Measurements from ENCODE around the gene AURKAIP1. TPM values are rescaled to one million over a fixed set of nuclear protein-coding genes. Genes with fewer than 3 reads are reported as not detected.

AURKAIP1 gene
- total and polyA plus RNA-seq, 9 of the 15 experiments (the other 6 are each of a cell fraction or from before 2014, with no cell fraction given) = 7.8 to 478 (median 92.0) TPM

DNA sequence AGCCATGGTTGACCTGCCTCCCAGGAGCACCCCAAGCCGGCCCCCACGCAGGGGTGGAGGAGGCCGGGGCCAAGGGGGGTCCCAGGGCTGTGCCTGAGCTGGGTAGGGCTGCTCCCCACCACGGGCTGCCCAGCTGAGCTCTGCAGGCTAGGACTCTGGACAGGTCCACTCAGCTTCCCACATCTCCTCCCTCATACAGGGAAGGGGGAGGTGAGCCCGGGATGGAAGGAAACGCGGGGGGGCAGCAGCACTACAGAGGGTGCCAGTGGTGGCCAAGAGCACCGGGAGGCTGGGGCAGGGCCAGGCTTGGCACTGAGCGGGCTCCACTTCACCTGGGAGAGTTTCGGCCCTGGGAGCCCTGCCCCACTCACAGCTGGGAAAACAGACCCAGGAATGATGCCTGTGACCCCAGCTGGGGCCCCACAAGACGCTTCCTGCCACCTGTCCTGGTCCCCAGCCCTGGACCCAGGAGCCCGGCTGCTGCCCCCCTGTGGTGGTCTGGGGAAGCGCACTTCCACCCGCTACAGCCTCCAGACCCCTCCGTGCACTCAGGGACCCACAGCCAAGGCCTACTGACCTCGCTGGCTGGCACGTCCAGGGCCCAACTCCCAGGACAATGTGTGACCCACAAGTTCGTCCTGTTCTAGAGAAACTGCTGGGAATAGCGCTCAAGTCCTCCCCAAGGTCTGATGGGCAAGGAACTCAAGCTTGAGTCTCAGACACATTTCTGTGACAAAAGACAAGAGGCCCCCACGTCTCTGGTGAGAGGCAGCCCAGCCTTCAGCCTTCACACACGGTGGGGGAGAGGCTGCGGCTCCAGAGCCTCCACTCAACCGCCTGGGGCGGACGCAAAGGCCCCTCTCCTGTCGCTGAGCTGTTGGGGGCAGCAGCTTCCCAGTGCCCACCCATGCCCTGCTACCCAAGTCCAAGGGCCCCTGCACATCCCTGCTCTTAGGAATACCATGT is 3.0 kb downstream of the AURKAIP1 start (continued):
- TF ChIP-seq THRB (CRISPR knock-in tag; conservative IDR thresholded peaks at IDR 0.05) (no peak), XRCC5 (IDR thresholded peaks at IDR 0.05; ENCODE audit: low read depth, low read length) (peak; percentile 87; the same call in 1 of the 2 replicates), SIN3B (IDR thresholded peaks at IDR 0.05; ENCODE audit: low read depth) (peak; percentile 19; the same call in 1 of the 2 replicates), ZBTB7A (IDR thresholded peaks at IDR 0.05; ENCODE audit: borderline replicate concordance, control insufficient read depth, low read depth, low read length) (peak; percentile 86; the same call in 1 of the 2 replicates), PCBP1 (IDR thresholded peaks at IDR 0.05; ENCODE audit: low read depth, low read length, poor library complexity, severe bottlenecking) (peak; percentile 55), POLR2A (conservative IDR thresholded peaks at IDR 0.05) (0 out of 2 replicates have a peak, but pooled peaks have one; percentile 48)

GRCh38 chr1:1371364-1371745 is 3.7 kb downstream of the AURKAIP1 start:
- Histone ChIP-seq H3K9me1 (ENCODE audit: control insufficient read depth, insufficient read depth, low read length) (peaks cover 6% of the 10 kb centered on the region), H3K79me2 (ENCODE audit: control insufficient read depth, insufficient read depth, low read length) (peaks cover 31% of the 10 kb centered on the region), H3K36me3 (ENCODE audit: control insufficient read depth, insufficient read depth, low read length) (peaks cover 26% of the 10 kb centered on the region), H2AFZ (ENCODE audit: low read depth, low read length) (no peak overlapping the region), H3K27me3 (ENCODE audit: control insufficient read depth in 2 of 2, insufficient read depth in 2 of 2, low read length in 2 of 2) (no peaks in the 10 kb centered on the region), H3K4me3 (no peak overlapping the region), H3K9me3 (replicated peaks; ENCODE audit: control insufficient read depth, insufficient read depth, low read depth, low read length) (peaks cover 4% of the 10 kb centered on the region), H3K4me1 (replicated peaks in 1 of 2; ENCODE audit: control insufficient read depth in 2 of 2, insufficient read depth in 2 of 2, low read length in 2 of 2) (peaks cover 13 to 50% of the 10 kb centered on the region in 2 experiments), H3K9ac (ENCODE audit: insufficient read depth in 1 of 2, low read depth in 2 of 2, low read length in 2 of 2) (peak overlapping the region in 1 of 2 experiments; percentile 79; a peak in 2 of 4 replicates), H3K4me2 (ENCODE audit: insufficient read depth, low read length) (no peak overlapping the region), H4K20me1 (replicated peaks; ENCODE audit: control insufficient read depth, insufficient read depth, low read length) (peaks cover 7% of the 10 kb centered on the region; the same call in 1 of the 2 replicates), H3K27ac (ENCODE audit: extremely low read depth, low read depth, low read length) (no peak overlapping the region)
- intact Hi-C loops (cut with micrococcal nuclease) (loop anchor here (10.0 kb wide), 1 partner anchor 133 kb away; no protein-coding TSS in a partner anchor), in situ Hi-C loops (cut with MboI) (no loop called here)
- POLR2A ChIA-PET = interaction anchor here (0.7 to 1.8 kb wide), 8 partner anchors 14 to 75 kb away, joined by 3 to 6 read pairs (median 3); partner anchors contain the start of gene CCNL2
- FAIRE-seq (no peak), ATAC-seq (no peak), DNase-seq (ENCODE audit: extremely low read depth in 1 of 4, low spot score in 3 of 4) (no peak)
- CTCF ChIA-PET (ENCODE audit: low intra/inter-chr PET ratio) = no interaction called here
- no TSS peak for BruUV-seq (replicated peaks)
- WGBS (ENCODE audit: insufficient coverage, low coverage, missing lambda C conversion rate) = 80% methylated on average over 10 of the region's 12 CpGs
- TF ChIP-seq JUND (IDR thresholded peaks at IDR 0.05; ENCODE audit: borderline replicate concordance, low read depth, low read length) (no peak), JUND (tag; IDR thresholded peaks at IDR 0.05; ENCODE audit: borderline replicate concordance, low read depth, low read length) (no peak), GABPB1 (CRISPR knock-in tag; IDR thresholded peaks at IDR 0.05) (0 out of 2 replicates have a peak, but pooled peaks have one; percentile 12), MAFG (tag; conservative IDR thresholded peaks at IDR 0.05) (no peak), ZNF699 (CRISPR knock-in tag; IDR thresholded peaks at IDR 0.05; ENCODE audit: insufficient replicate concordance) (no peak), SMAD1 (IDR thresholded peaks at IDR 0.05; ENCODE audit: low read depth, low read length, partially characterized antibody) (no peak), LCOR (CRISPR knock-in tag; IDR thresholded peaks at IDR 0.05) (peak; percentile 67; the same call in 1 of the 2 replicates), MCM2 (IDR thresholded peaks at IDR 0.05; ENCODE audit: low read depth) (no peak), POLR2A (conservative IDR thresholded peaks at IDR 0.05) (peak; percentile 34; the same call in 1 of the 2 replicates), RBM14 (IDR thresholded peaks at IDR 0.05; ENCODE audit: borderline replicate concordance, insufficient read depth, low read depth, low read length) (0 out of 2 replicates have a peak, but pooled peaks have one; percentile 22), HDAC1 (IDR thresholded peaks at IDR 0.05) (no peak)
- TF ChIP-seq, protein P1, sequence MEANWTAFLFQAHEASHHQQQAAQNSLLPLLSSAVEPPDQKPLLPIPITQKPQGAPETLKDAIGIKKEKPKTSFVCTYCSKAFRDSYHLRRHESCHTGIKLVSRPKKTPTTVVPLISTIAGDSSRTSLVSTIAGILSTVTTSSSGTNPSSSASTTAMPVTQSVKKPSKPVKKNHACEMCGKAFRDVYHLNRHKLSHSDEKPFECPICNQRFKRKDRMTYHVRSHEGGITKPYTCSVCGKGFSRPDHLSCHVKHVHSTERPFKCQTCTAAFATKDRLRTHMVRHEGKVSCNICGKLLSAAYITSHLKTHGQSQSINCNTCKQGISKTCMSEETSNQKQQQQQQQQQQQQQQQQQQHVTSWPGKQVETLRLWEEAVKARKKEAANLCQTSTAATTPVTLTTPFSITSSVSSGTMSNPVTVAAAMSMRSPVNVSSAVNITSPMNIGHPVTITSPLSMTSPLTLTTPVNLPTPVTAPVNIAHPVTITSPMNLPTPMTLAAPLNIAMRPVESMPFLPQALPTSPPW (CRISPR knock-in tag; IDR thresholded peaks at IDR 0.05) = peak; percentile 1; the same call in 1 of the 2 replicates

All from K562 (cell line).